Nasal cavity respiratory epithelium epithelial cell of viscerocranial mucosa (primary cell): Measurements from ENCODE around the gene ICAM5. TPM values are rescaled to one million over a fixed set of nuclear protein-coding genes. Genes with fewer than 3 reads are reported as not detected.

Source experiments
- total RNA-seq: library from RNA; depleted of rRNA; stranded (reverse); fragments of >200 nt; gene quantifications from 2 replicates; pipeline ENCODE4 v1.2.3, GENCODE V29; 2014

The ICAM5 gene, protein sequence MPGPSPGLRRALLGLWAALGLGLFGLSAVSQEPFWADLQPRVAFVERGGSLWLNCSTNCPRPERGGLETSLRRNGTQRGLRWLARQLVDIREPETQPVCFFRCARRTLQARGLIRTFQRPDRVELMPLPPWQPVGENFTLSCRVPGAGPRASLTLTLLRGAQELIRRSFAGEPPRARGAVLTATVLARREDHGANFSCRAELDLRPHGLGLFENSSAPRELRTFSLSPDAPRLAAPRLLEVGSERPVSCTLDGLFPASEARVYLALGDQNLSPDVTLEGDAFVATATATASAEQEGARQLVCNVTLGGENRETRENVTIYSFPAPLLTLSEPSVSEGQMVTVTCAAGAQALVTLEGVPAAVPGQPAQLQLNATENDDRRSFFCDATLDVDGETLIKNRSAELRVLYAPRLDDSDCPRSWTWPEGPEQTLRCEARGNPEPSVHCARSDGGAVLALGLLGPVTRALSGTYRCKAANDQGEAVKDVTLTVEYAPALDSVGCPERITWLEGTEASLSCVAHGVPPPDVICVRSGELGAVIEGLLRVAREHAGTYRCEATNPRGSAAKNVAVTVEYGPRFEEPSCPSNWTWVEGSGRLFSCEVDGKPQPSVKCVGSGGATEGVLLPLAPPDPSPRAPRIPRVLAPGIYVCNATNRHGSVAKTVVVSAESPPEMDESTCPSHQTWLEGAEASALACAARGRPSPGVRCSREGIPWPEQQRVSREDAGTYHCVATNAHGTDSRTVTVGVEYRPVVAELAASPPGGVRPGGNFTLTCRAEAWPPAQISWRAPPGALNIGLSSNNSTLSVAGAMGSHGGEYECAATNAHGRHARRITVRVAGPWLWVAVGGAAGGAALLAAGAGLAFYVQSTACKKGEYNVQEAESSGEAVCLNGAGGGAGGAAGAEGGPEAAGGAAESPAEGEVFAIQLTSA
- total RNA-seq, result 1.7 and 6.4 TPM in 2 replicates

DNA sequence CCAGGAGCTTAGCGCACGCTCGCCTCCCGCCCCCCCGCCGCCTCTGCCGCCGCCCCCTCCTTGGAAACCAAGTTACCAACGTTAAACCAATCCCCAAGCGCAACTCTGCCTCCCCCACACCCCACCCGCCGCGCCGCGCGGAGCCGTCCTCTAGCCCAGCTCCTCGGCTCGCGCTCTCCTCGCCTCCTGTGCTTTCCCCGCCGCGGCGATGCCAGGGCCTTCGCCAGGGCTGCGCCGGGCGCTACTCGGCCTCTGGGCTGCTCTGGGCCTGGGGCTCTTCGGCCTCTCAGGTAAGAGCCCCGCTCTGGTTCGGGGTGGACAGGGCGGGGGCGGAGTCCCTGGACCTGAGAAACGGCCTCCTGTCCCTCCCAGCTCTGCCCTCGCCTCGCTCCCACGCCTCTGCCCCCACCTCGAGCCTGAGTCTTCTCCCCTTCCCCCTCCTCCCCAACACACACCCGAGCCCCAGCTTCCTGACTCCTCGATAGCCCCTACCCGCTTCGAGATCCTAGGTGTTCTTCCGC, at the start of gene ICAM5:
Gene ICAM5, plus strand, starts transcription at position 117 of the 521 bp plus-strand sequence. Its CDS starts 92 bp downstream, at position 209.

GRCh38 chr19:10251792-10252694, 37.7 kb upstream of the ICAM5 start, which contains the start of gene MRPL4:
Gene MRPL4 (plus strand): TSS chr19:10252214. CDS start chr19:10252254, 40 bp downstream.

GRCh38 chr19:10270616-10271394, 18.9 kb upstream of the ICAM5 start, which contains the start of gene ICAM1:
Gene ICAM1 (plus strand): TSS chr19:10271120. CDS start chr19:10271160, 40 bp downstream.

GRCh38 chr19:10286803-10287737, 2.7 kb upstream of the ICAM5 start, which contains the start of gene ICAM4:
Gene ICAM4 (plus strand): TSS chr19:10286955. CDS start chr19:10287013, 58 bp downstream.

DNA sequence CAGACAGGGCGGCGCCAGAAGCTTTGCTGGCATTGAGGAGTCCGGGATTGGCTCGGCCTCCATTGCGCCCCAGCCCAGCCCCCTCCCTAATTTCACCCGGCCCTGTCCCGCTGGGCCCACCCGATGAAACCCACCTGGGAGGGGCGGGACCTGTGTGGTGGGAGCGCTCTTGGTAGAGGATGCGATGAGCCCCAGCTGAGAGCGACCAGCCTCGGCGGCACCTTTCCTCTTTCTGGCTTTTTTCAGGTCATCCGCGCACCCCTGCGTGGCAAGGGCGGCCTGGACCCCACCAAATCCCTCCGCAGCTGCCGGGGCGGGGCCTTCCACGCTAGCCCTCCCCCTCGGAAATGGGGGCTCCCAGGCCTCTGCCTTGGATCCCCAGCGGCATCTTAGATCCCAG, 19.7 kb downstream of the ICAM5 start, which contains the start of gene ZGLP1:
Gene ZGLP1, minus strand, starts transcription at position 393 of the 400 bp plus-strand sequence.

GRCh38 chr19:10315335-10316214, 25.8 kb downstream of the ICAM5 start, which contains the start of gene FDX2:
Gene FDX2 (minus strand): TSS chr19:10316015. CDS start chr19:10315996, 19 bp downstream.

GRCh38 chr19:10332965-10333757, 43.4 kb downstream of the ICAM5 start, which contains the start of gene RAVER1:
Gene RAVER1 (minus strand): TSS chr19:10333529. CDS start chr19:10333507, 22 bp downstream.

GRCh38 chr19:10339380-10339960, 49.7 kb downstream of the ICAM5 start, which contains the start of gene ICAM3:
Gene ICAM3 (minus strand): TSS chr19:10339624. CDS start chr19:10339614, 10 bp downstream.

Other genes starting within 250 kb of the ICAM5 start
- 5.1 and 14.8 TPM in 2 replicates for gene SHFL, start 203.6 kb upstream of the ICAM5 start, total RNA-seq
- gene ANGPTL6, start 187.3 kb upstream of the ICAM5 start, total RNA-seq, result 0.14 and 0.34 TPM in 2 replicates
- gene PPAN, start 183.6 kb upstream of the ICAM5 start, total RNA-seq, result 63.2 and 67.8 TPM in 2 replicates
- gene P2RY11, start 178.3 kb upstream of the ICAM5 start, total RNA-seq, result 1.0 and 16.2 TPM in 2 replicates
- gene EIF3G, start 170.1 kb upstream of the ICAM5 start, total RNA-seq, result 184 and 190 TPM in 2 replicates
- 10.9 and 27.7 TPM in 2 replicates for gene DNMT1, start 95.0 kb upstream of the ICAM5 start, total RNA-seq
- gene S1PR2, start 58.6 kb upstream of the ICAM5 start, total RNA-seq, result 2.4 and 3.7 TPM in 2 replicates
- 25.6 and 33.3 TPM in 2 replicates for gene MRPL4, start 37.7 kb upstream of the ICAM5 start, total RNA-seq
- gene ICAM1, start 18.8 kb upstream of the ICAM5 start, total RNA-seq, result 1.0 and 8.2 TPM in 2 replicates
- 1.0 and 5.8 TPM in 2 replicates for gene ICAM4, start 3.0 kb upstream of the ICAM5 start, total RNA-seq
- gene ZGLP1, start 19.9 kb downstream of the ICAM5 start, total RNA-seq, result 0.34 and 0.85 TPM in 2 replicates
- gene FDX2, start 26.1 kb downstream of the ICAM5 start, total RNA-seq, result 16.4 and 18.8 TPM in 2 replicates
- 3.8 and 20.2 TPM in 2 replicates for gene RAVER1, start 43.6 kb downstream of the ICAM5 start, total RNA-seq
- 1.7 and 2.6 TPM in 2 replicates for gene ICAM3, start 49.7 kb downstream of the ICAM5 start, total RNA-seq
- gene TYK2, start 90.6 kb downstream of the ICAM5 start, total RNA-seq, result 41.4 and 70.1 TPM in 2 replicates
- gene CDC37, start 113.6 kb downstream of the ICAM5 start, total RNA-seq, result 127 and 150 TPM in 2 replicates
- 0.34 and 1.9 TPM in 2 replicates for gene PDE4A, start 130.6 kb downstream of the ICAM5 start, total RNA-seq
- 51.6 and 61.2 TPM in 2 replicates for gene KEAP1, start 213.4 kb downstream of the ICAM5 start, total RNA-seq
- 4.4 and 19.5 TPM in 2 replicates for gene S1PR5, start 227.5 kb downstream of the ICAM5 start, total RNA-seq